Neural crest cell (in vitro differentiated cells): ENCODE results near the gene PCA3. TPM values are rescaled to one million over a fixed set of nuclear protein-coding genes. Genes with fewer than 3 reads are reported as not detected.
A peak's percentile ranks its signal among the peaks of the same experiment; 100 is the strongest.

Experiments used
- DNase-seq: peaks from one replicate; pipeline ENCODE4 v3.0.0; 2021; ENCODE audit warnings: low read depth, mixed read lengths, low spot score
- H3K27ac Mint-ChIP-seq: one replicate; pipeline ENCODE4 v1.8.0; 2021; ENCODE audit warnings: mild to moderate bottlenecking, mixed read lengths; ENCODE audit not compliant: unreplicated experiment
- H3K27me3 Mint-ChIP-seq: 2 replicates; pipeline ENCODE4 v1.8.0; 2021; ENCODE audit warnings: low read depth, mild to moderate bottlenecking, mixed read lengths
- H3K36me3 Mint-ChIP-seq: 2 replicates; pipeline ENCODE4 v1.8.0; 2021; ENCODE audit warnings: low read depth, mild to moderate bottlenecking, mixed read lengths
- H3K4me1 Mint-ChIP-seq: 2 replicates; pipeline ENCODE4 v1.8.0; 2021; ENCODE audit warnings: mixed read lengths
- H3K4me3 Mint-ChIP-seq: one replicate; pipeline ENCODE4 v1.8.0; 2021; ENCODE audit warnings: mild to moderate bottlenecking, mixed read lengths
- H3K9me3 Mint-ChIP-seq: 2 replicates; pipeline ENCODE4 v1.8.0; 2021; ENCODE audit warnings: mixed read lengths
- CTCF ChIP-seq: fragments of 200-600 bp; sonication (generic); conservative IDR thresholded peaks from 2 replicates; pipeline ENCODE4 v1.5.0; 2021; ENCODE audit warnings: antibody characterized with exemption, mild to moderate bottlenecking
- total RNA-seq: library from RNA; stranded (reverse); gene quantifications from 2 replicates; pipeline ENCODE4 v1.2.1, GENCODE V29; 2021

PCA3 gene
- total RNA-seq, 1 donor from 2014 or later, result not detected

- H3K9me3 Mint-ChIP-seq, result no peaks in the 10 kb centered on the region
- peak; percentile 13 for TF ChIP-seq CTCF
- DNase-seq, result peak; percentile 20
- no peak overlapping the region for H3K4me3 Mint-ChIP-seq
- no peaks in the 10 kb centered on the region for H3K27me3 Mint-ChIP-seq
- H3K4me1 Mint-ChIP-seq, result peaks cover 5% of the 10 kb centered on the region
- H3K27ac Mint-ChIP-seq, result no peak overlapping the region
- no peaks in the 10 kb centered on the region for H3K36me3 Mint-ChIP-seq
Measured at GRCh38 chr9:76756268-76756640, 8.0 kb upstream of the PCA3 start.

DNA sequence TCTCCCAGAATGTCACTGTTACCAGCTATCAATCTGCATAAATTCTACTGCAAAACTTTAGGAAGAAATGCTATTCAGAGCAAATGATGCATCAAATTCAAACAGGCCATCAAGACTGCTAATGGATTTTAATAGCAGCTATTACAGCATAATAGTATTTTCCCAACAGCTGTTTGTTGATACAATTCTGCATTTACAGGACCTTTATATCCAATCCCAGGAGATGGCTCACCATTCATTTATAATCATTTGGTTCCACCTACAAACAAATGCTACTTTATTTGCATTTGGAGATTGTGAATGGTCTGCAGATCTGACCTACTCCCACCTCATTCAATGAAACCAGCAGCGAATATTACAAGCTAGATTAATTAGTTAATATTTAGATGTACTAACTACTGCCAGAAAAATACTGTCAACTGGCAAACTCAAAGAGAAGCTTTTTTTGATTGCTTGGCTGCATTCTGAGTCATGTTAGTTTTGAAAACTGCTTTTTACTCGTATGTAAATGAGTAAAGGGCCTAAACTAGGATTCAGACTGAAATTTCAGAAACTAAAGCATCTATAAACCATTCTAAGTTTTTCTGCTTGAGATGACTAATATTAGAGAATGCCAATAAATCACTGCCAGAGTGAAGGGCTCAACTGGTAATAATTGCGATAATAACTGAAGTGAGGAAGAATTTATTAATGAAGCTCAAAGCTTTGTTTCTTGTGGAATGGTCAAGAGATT, 7.1 kb upstream of the PCA3 start:
- Mint-ChIP-seq H3K36me3 (no peaks in the 10 kb centered on the region), H3K4me1 (peaks cover 5% of the 10 kb centered on the region), H3K27ac (no peak overlapping the region), H3K4me3 (no peak overlapping the region), H3K27me3 (no peaks in the 10 kb centered on the region), H3K9me3 (no peaks in the 10 kb centered on the region)
- no peak for DNase-seq
- TF ChIP-seq CTCF, result no peak

GRCh38 chr9:76758476-76758875, 5.8 kb upstream of the PCA3 start:
- TF ChIP-seq CTCF, result no peak
- Mint-ChIP-seq H3K36me3 (no peaks in the 10 kb centered on the region), H3K27ac (no peak overlapping the region), H3K4me1 (peaks cover 5% of the 10 kb centered on the region), H3K27me3 (no peaks in the 10 kb centered on the region), H3K4me3 (no peak overlapping the region), H3K9me3 (no peaks in the 10 kb centered on the region)
- DNase-seq, result no peak

DNA sequence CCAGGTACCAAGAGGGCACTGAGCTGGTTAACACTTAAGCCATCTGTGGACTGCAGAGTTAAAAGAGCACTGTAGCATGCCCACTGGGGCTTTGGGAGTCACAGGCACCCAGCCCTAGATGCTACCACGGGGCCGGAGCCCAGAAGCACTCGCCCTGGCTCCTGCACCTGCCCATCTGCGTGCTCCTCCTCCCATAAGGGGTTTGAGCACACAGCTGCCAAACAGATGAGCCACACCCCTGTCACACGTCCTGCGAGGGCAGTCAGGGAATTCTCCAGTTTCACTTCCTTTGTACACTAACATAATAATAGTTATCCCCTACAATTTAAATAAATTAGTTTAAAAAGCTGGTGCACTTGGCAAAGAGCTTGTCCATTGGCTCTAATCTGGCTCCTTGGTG, 4.5 kb upstream of the PCA3 start:
- Mint-ChIP-seq H3K27ac (no peak overlapping the region), H3K4me1 (peaks cover 5% of the 10 kb centered on the region), H3K4me3 (no peak overlapping the region), H3K27me3 (no peaks in the 10 kb centered on the region), H3K36me3 (no peaks in the 10 kb centered on the region), H3K9me3 (no peaks in the 10 kb centered on the region)
- no peak for DNase-seq
- no peak for TF ChIP-seq CTCF

- Mint-ChIP-seq H3K4me1 (no peaks in the 10 kb centered on the region), H3K36me3 (no peaks in the 10 kb centered on the region), H3K4me3 (no peak overlapping the region), H3K27ac (no peak overlapping the region), H3K9me3 (no peaks in the 10 kb centered on the region), H3K27me3 (no peaks in the 10 kb centered on the region)
- DNase-seq, result no peak
- peak; percentile 61 for TF ChIP-seq CTCF
Measured at GRCh38 chr9:76761448-76761847, 2.8 kb upstream of the PCA3 start.
